ENCODE results near the gene FGF1.

The FGF1 gene

GRCh38 chr5:142668336-142668735 is 17.6 kb downstream of the FGF1 start:
- ChIA-PET CTCF (interaction anchor here (0.6 to 4.5 kb wide), 7 partner anchors 12 to 223 kb away, joined by 3 to 28 read pairs (median 6); no protein-coding TSS in a partner anchor), POLR2A (no interaction called here)
- Histone ChIP-seq H3K4me1 (ENCODE audit: control insufficient read depth, insufficient read depth, low read length) (no peaks in the 10 kb centered on the region), H3K36me3 (ENCODE audit: control insufficient read depth in 2 of 2, insufficient read depth in 1 of 2, low read length in 2 of 2) (no peaks in the 10 kb centered on the region), H3K27ac (ENCODE audit: extremely low read depth, low read depth, low read length) (no peak overlapping the region), H3K4me3 (ENCODE audit: low read depth, low read length) (no peak overlapping the region), H3K9me3 (ENCODE audit: control insufficient read depth, insufficient read depth, low read depth, low read length) (no peaks in the 10 kb centered on the region)
- TF ChIP-seq GLIS2 (tag by site-specific recombination; IDR thresholded peaks at IDR 0.05) (no peak), PRDM1 (tag by site-specific recombination; IDR thresholded peaks at IDR 0.05) (no peak), MEIS1 (CRISPR knock-in tag; IDR thresholded peaks at IDR 0.05; ENCODE audit: borderline replicate concordance) (no peak), TSHZ1 (tag by site-specific recombination; IDR thresholded peaks at IDR 0.05; ENCODE audit: borderline replicate concordance) (no peak), ZNF433 (tag by site-specific recombination; IDR thresholded peaks at IDR 0.05; ENCODE audit: low read depth) (no peak), ZNF133 (tag by site-specific recombination; IDR thresholded peaks at IDR 0.05) (no peak), HOXC10 (CRISPR knock-in tag; IDR thresholded peaks at IDR 0.05) (no peak), ZNF311 (tag by site-specific recombination; IDR thresholded peaks at IDR 0.05; ENCODE audit: borderline replicate concordance) (no peak), ZNF423 (tag by site-specific recombination; IDR thresholded peaks at IDR 0.05) (no peak), ZNF280C (tag by site-specific recombination; IDR thresholded peaks at IDR 0.05) (no peak), KLF9 (tag by site-specific recombination; IDR thresholded peaks at IDR 0.05; ENCODE audit: low read depth) (no peak), ZNF658 (tag by site-specific recombination; IDR thresholded peaks at IDR 0.05) (no peak), TRIM28 (IDR thresholded peaks at IDR 0.05; ENCODE audit: borderline replicate concordance, low read length) (no peak), ZNF23 (tag by site-specific recombination; IDR thresholded peaks at IDR 0.05; ENCODE audit: borderline replicate concordance) (no peak), ZBTB11 (tag by site-specific recombination; conservative IDR thresholded peaks at IDR 0.05; ENCODE audit: low read depth) (no peak)

- Histone ChIP-seq H3K9me3 (ENCODE audit: control insufficient read depth, insufficient read depth, low read depth, low read length) (no peaks in the 10 kb centered on the region), H3K27ac (ENCODE audit: extremely low read depth, low read depth, low read length) (no peak overlapping the region), H3K4me3 (ENCODE audit: low read depth, low read length) (no peak overlapping the region), H3K36me3 (ENCODE audit: control insufficient read depth in 2 of 2, insufficient read depth in 1 of 2, low read length in 2 of 2) (no peaks in the 10 kb centered on the region), H3K4me1 (ENCODE audit: control insufficient read depth, insufficient read depth, low read length) (no peaks in the 10 kb centered on the region)
- POLR2A ChIA-PET = no interaction called here
- CTCF ChIA-PET = interaction anchor here (0.9 to 3.0 kb wide), 4 partner anchors 17 to 45 kb away, joined by 3 to 11 read pairs (median 5); no protein-coding TSS in a partner anchor
- TF ChIP-seq ZNF48 (tag by site-specific recombination; IDR thresholded peaks at IDR 0.05) (no peak), ZNF558 (tag by site-specific recombination; IDR thresholded peaks at IDR 0.05) (no peak), ZNF488 (tag by site-specific recombination; IDR thresholded peaks at IDR 0.05) (no peak), CTCF (tag by site-specific recombination; IDR thresholded peaks at IDR 0.05) (no peak), ZNF548 (tag by site-specific recombination; IDR thresholded peaks at IDR 0.05) (no peak), ZNF146 (tag by site-specific recombination; IDR thresholded peaks at IDR 0.05) (no peak), ZNF18 (tag by site-specific recombination; IDR thresholded peaks at IDR 0.05) (no peak), ZNF621 (tag by site-specific recombination; IDR thresholded peaks at IDR 0.05) (no peak)
Measured at GRCh38 chr5:142667831-142668230, 18.1 kb downstream of the FGF1 start.
